ENCODE data around the gene C12orf42. TPM values are rescaled to one million over a fixed set of nuclear protein-coding genes. Genes with fewer than 3 reads are reported as not detected.

The C12orf42 gene
- total and polyA plus RNA-seq, 2 experiments from 2014 or later: not detected

DNA sequence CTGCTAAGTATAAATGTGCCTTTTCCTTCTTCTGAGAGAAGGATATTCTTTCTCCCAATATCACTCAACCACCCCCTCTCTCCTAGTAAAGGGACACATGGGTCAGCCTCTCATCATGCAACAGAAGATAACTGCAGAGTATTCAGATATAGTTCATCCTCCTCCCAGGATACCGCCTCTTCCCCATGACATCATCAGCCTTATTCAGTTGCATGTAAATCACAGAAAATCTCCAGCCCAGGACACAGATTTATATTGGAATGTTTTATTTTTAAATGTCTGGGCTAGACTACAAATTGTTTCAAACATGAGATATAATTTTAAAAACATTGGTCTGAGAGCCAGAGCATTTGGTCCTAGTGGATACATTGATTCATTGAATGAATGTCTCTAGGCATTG is 178.5 kb downstream of the C12orf42 start:
- Histone ChIP-seq H4K20me1 (ENCODE audit: insufficient read depth) (no peaks in the 10 kb centered on the region), H3K4me2 (ENCODE audit: unreplicated experiment) (no peak overlapping the region), H3K27ac (no peak overlapping the region), H3K79me2 (ENCODE audit: insufficient read depth) (no peaks in the 10 kb centered on the region), H3K4me1 (ENCODE audit: insufficient read depth) (no peaks in the 10 kb centered on the region), H2AFZ (no peak overlapping the region), H3K4me3 (no peak overlapping the region), H3K9ac (no peak overlapping the region), H3K9me2 (ENCODE audit: insufficient read depth) (no peaks in the 10 kb centered on the region), H3K9me3 (ENCODE audit: low read depth) (no peaks in the 10 kb centered on the region), H3F3A (ENCODE audit: insufficient read depth) (no peaks in the 10 kb centered on the region), H3K27me3 (replicated peaks; ENCODE audit: insufficient read depth) (no peaks in the 10 kb centered on the region), H3K36me3 (ENCODE audit: low read depth) (no peaks in the 10 kb centered on the region)
- no peak for TF ChIP-seq EZH2phosphoT487 (IDR thresholded peaks at IDR 0.05; ENCODE audit: insufficient read depth, low read depth)
- no peak for TF ChIP-seq EZH2 (IDR thresholded peaks at IDR 0.05; ENCODE audit: insufficient read depth, poor library complexity, severe bottlenecking)
- no peak for DNase-seq
- in situ Hi-C loops (cut with MboI): no loop called here
- 8 to 14% methylated on average over 1 of the region's 1 CpG for WGBS, 2 experiments (ENCODE audit: low coverage in 1 of 2, low lambda C conversion rate in 2 of 2, missing lambda C conversion rate in 2 of 2)

DNA sequence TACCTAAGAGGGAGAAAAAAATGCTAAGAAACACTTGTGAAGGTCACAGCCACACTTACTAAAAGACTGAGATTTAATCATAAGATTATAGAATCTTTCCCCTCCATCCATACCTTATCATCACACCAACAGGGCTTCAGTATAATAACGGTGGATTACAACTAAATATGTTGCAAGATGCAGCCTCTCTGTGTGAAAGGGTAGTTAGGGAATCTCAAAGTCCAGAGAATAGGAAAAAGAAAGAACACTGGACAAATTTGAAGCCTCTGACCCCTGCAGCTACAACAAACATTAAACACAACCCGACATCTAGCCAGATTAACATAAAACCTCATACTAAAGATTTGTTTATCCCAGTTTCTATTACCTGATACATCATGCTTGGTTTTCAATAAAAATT is 181.0 kb downstream of the C12orf42 start:
- Histone ChIP-seq H3K9ac (no peak overlapping the region), H3K4me3 (no peak overlapping the region), H4K20me1 (ENCODE audit: insufficient read depth) (no peaks in the 10 kb centered on the region), H3K36me3 (ENCODE audit: low read depth) (no peaks in the 10 kb centered on the region), H3K27me3 (replicated peaks; ENCODE audit: insufficient read depth) (no peaks in the 10 kb centered on the region), H2AFZ (no peak overlapping the region), H3K9me3 (ENCODE audit: low read depth) (no peaks in the 10 kb centered on the region), H3K79me2 (ENCODE audit: insufficient read depth) (no peaks in the 10 kb centered on the region), H3K9me2 (ENCODE audit: insufficient read depth) (no peaks in the 10 kb centered on the region), H3K27ac (no peak overlapping the region), H3F3A (ENCODE audit: insufficient read depth) (no peaks in the 10 kb centered on the region), H3K4me1 (ENCODE audit: insufficient read depth) (no peaks in the 10 kb centered on the region), H3K4me2 (ENCODE audit: unreplicated experiment) (no peak overlapping the region)
- 16 to 20% methylated on average over 2 of the region's 2 CpGs for WGBS, 2 experiments (ENCODE audit: low coverage in 1 of 2, low lambda C conversion rate in 2 of 2, missing lambda C conversion rate in 2 of 2)
- no peak for TF ChIP-seq EZH2 (IDR thresholded peaks at IDR 0.05; ENCODE audit: insufficient read depth, poor library complexity, severe bottlenecking)
- no peak for TF ChIP-seq EZH2phosphoT487 (IDR thresholded peaks at IDR 0.05; ENCODE audit: insufficient read depth, low read depth)
- in situ Hi-C loops (cut with MboI): no loop called here
- no peak for DNase-seq

DNA sequence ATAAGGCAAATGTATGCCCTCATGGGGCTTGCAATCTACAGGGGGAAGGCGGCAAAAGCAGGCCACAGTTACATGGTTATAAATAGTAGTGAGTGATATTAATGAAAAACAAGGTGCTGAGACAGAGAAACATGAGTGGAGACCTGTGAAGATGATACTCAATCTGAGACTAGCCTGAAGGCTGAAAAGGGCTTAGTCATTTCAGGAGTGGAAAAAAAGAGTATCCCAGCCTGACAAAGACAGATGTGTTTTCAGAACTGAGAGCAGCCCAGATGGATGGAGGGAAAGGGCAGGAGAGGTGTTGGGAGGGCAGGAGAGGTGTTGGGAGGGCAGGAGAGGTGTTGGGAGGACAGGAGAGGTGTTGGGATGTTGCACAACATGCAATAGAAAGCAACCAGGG is 181.9 kb downstream of the C12orf42 start:
- Histone ChIP-seq H4K20me1 (ENCODE audit: insufficient read depth) (no peaks in the 10 kb centered on the region), H3K9ac (no peak overlapping the region), H2AFZ (no peak overlapping the region), H3K27me3 (replicated peaks; ENCODE audit: insufficient read depth) (no peaks in the 10 kb centered on the region), H3K27ac (no peak overlapping the region), H3K4me3 (no peak overlapping the region), H3K36me3 (ENCODE audit: low read depth) (no peaks in the 10 kb centered on the region), H3K9me2 (ENCODE audit: insufficient read depth) (no peaks in the 10 kb centered on the region), H3K79me2 (ENCODE audit: insufficient read depth) (no peaks in the 10 kb centered on the region), H3K4me1 (ENCODE audit: insufficient read depth) (no peaks in the 10 kb centered on the region), H3F3A (ENCODE audit: insufficient read depth) (no peaks in the 10 kb centered on the region), H3K4me2 (ENCODE audit: unreplicated experiment) (no peak overlapping the region), H3K9me3 (ENCODE audit: low read depth) (no peaks in the 10 kb centered on the region)
- 8 to 9% methylated on average over 1 of the region's 1 CpG for whole genome bisulfite sequencing, 2 experiments (ENCODE audit: low coverage in 1 of 2, low lambda C conversion rate in 2 of 2, missing lambda C conversion rate in 2 of 2)
- TF ChIP-seq EZH2 (IDR thresholded peaks at IDR 0.05; ENCODE audit: insufficient read depth, poor library complexity, severe bottlenecking) (no peak), EZH2phosphoT487 (IDR thresholded peaks at IDR 0.05; ENCODE audit: insufficient read depth, low read depth) (no peak)
- no peak for DNase-seq
- in situ Hi-C loops (cut with MboI): no loop called here

DNA sequence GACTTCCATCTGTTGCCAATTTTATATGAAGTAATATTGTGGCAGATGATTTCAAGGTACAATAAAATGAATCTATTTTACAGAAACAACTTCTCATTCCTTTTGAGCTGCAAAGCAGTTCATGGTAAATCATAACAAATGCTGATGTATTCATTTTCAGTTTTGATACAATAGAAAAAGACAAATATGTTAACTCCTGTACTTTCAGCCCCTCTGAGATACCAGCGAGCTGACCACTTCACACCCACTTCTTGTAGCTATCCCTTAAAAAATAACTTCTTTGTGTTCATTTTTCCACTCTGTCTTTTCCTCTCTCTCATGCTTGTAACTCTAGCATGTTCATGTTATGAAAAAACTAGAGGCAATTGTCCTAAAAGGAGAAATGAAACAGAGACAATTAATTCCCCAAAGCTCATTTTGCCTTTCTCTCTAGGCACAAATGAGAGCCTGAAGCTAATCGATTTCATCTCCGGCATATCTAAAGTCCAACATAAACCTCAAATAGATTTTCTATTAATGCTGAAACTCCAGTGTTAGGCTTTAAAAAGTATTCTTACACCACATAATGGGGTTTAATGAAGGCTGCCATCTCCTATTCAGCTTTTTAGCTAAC is 182.9 kb downstream of the C12orf42 start:
- Histone ChIP-seq H2AFZ (no peak overlapping the region), H3K4me2 (ENCODE audit: unreplicated experiment) (no peak overlapping the region), H3K9me3 (ENCODE audit: low read depth) (no peaks in the 10 kb centered on the region), H3K4me3 (no peak overlapping the region), H3K9ac (no peak overlapping the region), H3K27ac (no peak overlapping the region), H3K4me1 (ENCODE audit: insufficient read depth) (no peaks in the 10 kb centered on the region), H4K20me1 (ENCODE audit: insufficient read depth) (no peaks in the 10 kb centered on the region), H3K79me2 (ENCODE audit: insufficient read depth) (no peaks in the 10 kb centered on the region), H3K36me3 (ENCODE audit: low read depth) (no peaks in the 10 kb centered on the region), H3F3A (ENCODE audit: insufficient read depth) (no peaks in the 10 kb centered on the region), H3K27me3 (replicated peaks; ENCODE audit: insufficient read depth) (no peaks in the 10 kb centered on the region), H3K9me2 (ENCODE audit: insufficient read depth) (no peaks in the 10 kb centered on the region)
- no peak for TF ChIP-seq EZH2 (IDR thresholded peaks at IDR 0.05; ENCODE audit: insufficient read depth, poor library complexity, severe bottlenecking)
- TF ChIP-seq EZH2phosphoT487 (IDR thresholded peaks at IDR 0.05; ENCODE audit: insufficient read depth, low read depth): no peak
- in situ Hi-C loops (cut with MboI): no loop called here
- no peak for DNase-seq
- WGBS, 2 experiments (ENCODE audit: low coverage in 1 of 2, low lambda C conversion rate in 2 of 2, missing lambda C conversion rate in 2 of 2): 14 to 22% methylated on average over 3 of the region's 3 CpGs

Measured in GM23248 (cell line).